Measurements from ENCODE around the gene OAS1. TPM values are rescaled to one million over a fixed set of nuclear protein-coding genes. Genes with fewer than 3 reads are reported as not detected.
A peak's percentile ranks its signal among the peaks of the same experiment; 100 is the strongest.

Gene OAS1
- total RNA-seq (1 to 10 TPM; 3.2 to 4.0 TPM), polyA plus RNA-seq (10 to 100 TPM in 1 of 3 donors, 1 to 10 TPM in 2; 5.7 to 22.9 (median 9.0) TPM), total RNA-seq (1.9 to 5.4 (median 4.2) reads per million in 6 experiments)

GRCh38 chr12:112906712-112907414 lies at the start of gene OAS1:
TSS of gene OAS1 (plus strand) at chr12:112906962. CDS start at chr12:112907040, 78 bp downstream.
- no peaks in the 10 kb centered on the region for H3K9me3 Mint-ChIP-seq
- H3K4me3 Mint-ChIP-seq: peak within 1 kb of the TSS; percentile 82 to 99 (median 94)
- POLR2A ChIA-PET: interaction anchor here (3.2 kb wide), 1 partner anchor 72 kb away, joined by 26 read pairs; the partner anchor contains the start of gene OAS2
- H3K36me3 Mint-ChIP-seq: peaks cover 0 to 20% (median 10%) of the 10 kb centered on the region in 3 donors
- H3K4me1 Mint-ChIP-seq: peaks cover 33 to 90% (median 71%) of the 10 kb centered on the region in 4 donors
- ATAC-seq: peak; percentile 83 to 91
- H3K27me3 Mint-ChIP-seq: no peaks in the 10 kb centered on the region
- peak within 1 kb of the TSS; percentile 91 to 99 (median 95) for H3K27ac Mint-ChIP-seq
- peak in 6 of 10 donors; percentile 11 to 38 (median 28) for DNase-seq

GRCh38 chr12:112859291-112859690 lies 47.5 kb upstream of the OAS1 start:
- Mint-ChIP-seq H3K36me3 (no peaks in the 10 kb centered on the region), H3K9me3 (peaks cover 0 to 2% (median 0%) of the 10 kb centered on the region in 9 donors), H3K27ac (no peak overlapping the region), H3K27me3 (peaks cover 11 to 70% (median 44%) of the 10 kb centered on the region in 5 donors), H3K4me1 (no peaks in the 10 kb centered on the region), H3K4me3 (no peak overlapping the region)
- POLR2A ChIA-PET: no interaction called here
- ATAC-seq: no peak
- DNase-seq: no peak

- H3K27me3 Mint-ChIP-seq: peaks cover 16 to 77% (median 53%) of the 10 kb centered on the region in 5 donors
- POLR2A ChIA-PET: interaction anchor here (0.5 kb wide), 1 partner anchor 879 kb away, joined by 3 read pairs; no protein-coding TSS in a partner anchor
- DNase-seq (no peak), ATAC-seq (no peak)
- H3K4me3 Mint-ChIP-seq: no peak overlapping the region
- no peak overlapping the region for H3K27ac Mint-ChIP-seq
- H3K4me1 Mint-ChIP-seq: peaks cover 0 to 3% (median 0%) of the 10 kb centered on the region in 4 donors
- no peaks in the 10 kb centered on the region for H3K36me3 Mint-ChIP-seq
- H3K9me3 Mint-ChIP-seq: peaks cover 0 to 2% (median 0%) of the 10 kb centered on the region in 9 donors
Measured at GRCh38 chr12:112860181-112860580, 46.6 kb upstream of the OAS1 start.

- no peaks in the 10 kb centered on the region for H3K36me3 Mint-ChIP-seq
- no peak overlapping the region for H3K27ac Mint-ChIP-seq
- H3K4me1 Mint-ChIP-seq: peaks cover 0 to 3% (median 0%) of the 10 kb centered on the region in 4 donors
- POLR2A ChIA-PET: no interaction called here
- no peak overlapping the region for H3K4me3 Mint-ChIP-seq
- no peak for ATAC-seq
- H3K9me3 Mint-ChIP-seq: no peaks in the 10 kb centered on the region
- peaks cover 11 to 71% (median 46%) of the 10 kb centered on the region in 5 donors for H3K27me3 Mint-ChIP-seq
- DNase-seq: no peak
Measured at GRCh38 chr12:112861284-112861683, 45.5 kb upstream of the OAS1 start.

- H3K27ac Mint-ChIP-seq: no peak overlapping the region
- POLR2A ChIA-PET: no interaction called here
- H3K4me1 Mint-ChIP-seq: peaks cover 0 to 3% (median 0%) of the 10 kb centered on the region in 4 donors
- H3K9me3 Mint-ChIP-seq: peaks cover 0 to 2% (median 0%) of the 10 kb centered on the region in 9 donors
- no peaks in the 10 kb centered on the region for H3K36me3 Mint-ChIP-seq
- no peak for ATAC-seq
- no peak overlapping the region for H3K4me3 Mint-ChIP-seq
- DNase-seq: no peak
- peaks cover 11 to 69% (median 42%) of the 10 kb centered on the region in 5 donors for H3K27me3 Mint-ChIP-seq
Measured at GRCh38 chr12:112862636-112863290, 44.0 kb upstream of the OAS1 start.

- H3K27ac Mint-ChIP-seq: no peak overlapping the region
- no peaks in the 10 kb centered on the region for H3K36me3 Mint-ChIP-seq
- ATAC-seq: no peak
- peaks cover 23 to 80% (median 37%) of the 10 kb centered on the region in 5 donors for H3K27me3 Mint-ChIP-seq
- H3K4me1 Mint-ChIP-seq: peaks cover 0 to 11% (median 1%) of the 10 kb centered on the region in 4 donors
- POLR2A ChIA-PET: no interaction called here
- H3K4me3 Mint-ChIP-seq: no peak overlapping the region
- peaks cover 0 to 2% (median 0%) of the 10 kb centered on the region in 9 donors for H3K9me3 Mint-ChIP-seq
- DNase-seq: no peak
Measured at GRCh38 chr12:112868459-112869041, 38.2 kb upstream of the OAS1 start.

- Mint-ChIP-seq H3K9me3 (peaks cover 0 to 2% (median 0%) of the 10 kb centered on the region in 9 donors), H3K27ac (no peak overlapping the region), H3K27me3 (peaks cover 26 to 80% (median 39%) of the 10 kb centered on the region in 5 donors), H3K4me3 (no peak overlapping the region), H3K4me1 (peaks cover 0 to 11% (median 1%) of the 10 kb centered on the region in 4 donors), H3K36me3 (no peaks in the 10 kb centered on the region)
- DNase-seq: no peak
- POLR2A ChIA-PET: no interaction called here
- no peak for ATAC-seq
Measured at GRCh38 chr12:112869091-112869490, 37.7 kb upstream of the OAS1 start.

GRCh38 chr12:112869778-112870177 lies 37.0 kb upstream of the OAS1 start:
- H3K9me3 Mint-ChIP-seq: peaks cover 0 to 2% (median 0%) of the 10 kb centered on the region in 9 donors
- no peak for ATAC-seq
- peaks cover 0 to 11% (median 1%) of the 10 kb centered on the region in 4 donors for H3K4me1 Mint-ChIP-seq
- H3K27ac Mint-ChIP-seq: no peak overlapping the region
- POLR2A ChIA-PET: no interaction called here
- no peak for DNase-seq
- H3K4me3 Mint-ChIP-seq: peak overlapping the region in 1 of 10 donors; percentile 15
- no peaks in the 10 kb centered on the region for H3K36me3 Mint-ChIP-seq
- peaks cover 29 to 80% (median 44%) of the 10 kb centered on the region in 5 donors for H3K27me3 Mint-ChIP-seq

GRCh38 chr12:112870267-112870980 lies 36.3 kb upstream of the OAS1 start:
- H3K36me3 Mint-ChIP-seq: no peaks in the 10 kb centered on the region
- no peak overlapping the region for H3K27ac Mint-ChIP-seq
- peaks cover 0 to 2% (median 0%) of the 10 kb centered on the region in 9 donors for H3K9me3 Mint-ChIP-seq
- H3K4me1 Mint-ChIP-seq: peaks cover 0 to 11% (median under 1%) of the 10 kb centered on the region in 4 donors
- POLR2A ChIA-PET: no interaction called here
- DNase-seq: no peak
- peaks cover 26 to 80% (median 44%) of the 10 kb centered on the region in 5 donors for H3K27me3 Mint-ChIP-seq
- no peak for ATAC-seq
- H3K4me3 Mint-ChIP-seq: peak overlapping the region in 1 of 10 donors; percentile 46

- H3K36me3 Mint-ChIP-seq: no peaks in the 10 kb centered on the region
- ATAC-seq (no peak), DNase-seq (no peak)
- peaks cover 36 to 76% (median 53%) of the 10 kb centered on the region in 5 donors for H3K27me3 Mint-ChIP-seq
- POLR2A ChIA-PET: no interaction called here
- peaks cover 0 to 6% (median under 1%) of the 10 kb centered on the region in 4 donors for H3K4me1 Mint-ChIP-seq
- no peak overlapping the region for H3K4me3 Mint-ChIP-seq
- H3K27ac Mint-ChIP-seq: no peak overlapping the region
- no peaks in the 10 kb centered on the region for H3K9me3 Mint-ChIP-seq
Measured at GRCh38 chr12:112875608-112876007, 31.2 kb upstream of the OAS1 start.

GRCh38 chr12:112876506-112876905 lies 30.3 kb upstream of the OAS1 start:
- Mint-ChIP-seq H3K4me1 (peaks cover 0 to 1% (median 0%) of the 10 kb centered on the region in 4 donors), H3K36me3 (no peaks in the 10 kb centered on the region), H3K9me3 (no peaks in the 10 kb centered on the region), H3K4me3 (no peak overlapping the region), H3K27me3 (peaks cover 32 to 72% (median 54%) of the 10 kb centered on the region in 5 donors), H3K27ac (no peak overlapping the region)
- ATAC-seq (no peak), DNase-seq (no peak)
- POLR2A ChIA-PET: no interaction called here

- H3K4me1 Mint-ChIP-seq: peaks cover 0 to 1% (median 0%) of the 10 kb centered on the region in 4 donors
- H3K27ac Mint-ChIP-seq: no peak overlapping the region
- POLR2A ChIA-PET: no interaction called here
- no peak for DNase-seq
- no peak overlapping the region for H3K4me3 Mint-ChIP-seq
- peaks cover 30 to 77% (median 52%) of the 10 kb centered on the region in 5 donors for H3K27me3 Mint-ChIP-seq
- no peaks in the 10 kb centered on the region for H3K36me3 Mint-ChIP-seq
- no peak for ATAC-seq
- H3K9me3 Mint-ChIP-seq: no peaks in the 10 kb centered on the region
Measured at GRCh38 chr12:112877006-112877405, 29.8 kb upstream of the OAS1 start.

All from naive thymus-derived CD8-positive, alpha-beta T cell (primary cell).